Liver (tissue), 9 donors: ENCODE results near the gene GSK3B. TPM values are rescaled to one million over a fixed set of nuclear protein-coding genes. Genes with fewer than 3 reads are reported as not detected.

Experiments
- DNase-seq: peaks from one replicate; pipeline ENCODE4 v3.0.0-alpha.2; 2017; ENCODE audit warnings: low spot score
- H3K27ac ChIP-seq, 2 donors: one replicate each; pipeline ENCODE4 v1.7.0; 2013; ENCODE audit warnings: inconsistent platforms in 2 of 2, low read length in 2 of 2, control low read depth in 1 of 2, low read depth in 1 of 2, mild to moderate bottlenecking in 1 of 2
- H3K27me3 ChIP-seq, 4 donors: one replicate each; pipeline versions ENCODE4 v1.6.1 to v1.7.0; 2013; ENCODE audit warnings: low read length in 3 of 4, inconsistent platforms in 1 of 4, mild to moderate bottlenecking in 1 of 4, moderate library complexity in 1 of 4; ENCODE audit not compliant: control insufficient read depth in 4 of 4, insufficient read depth in 4 of 4
- H3K36me3 ChIP-seq, 4 donors: one replicate each; pipeline versions ENCODE4 v1.6.1 to v1.7.0; 2013; ENCODE audit warnings: low read length in 3 of 4, mild to moderate bottlenecking in 3 of 4, low read depth in 1 of 4, moderate library complexity in 1 of 4; ENCODE audit not compliant: control insufficient read depth in 4 of 4, insufficient read depth in 3 of 4
- H3K4me1 ChIP-seq, 4 donors: one replicate each; pipeline versions ENCODE4 v1.6.1 to v1.7.0; 2013; ENCODE audit warnings: low read length in 3 of 4, mild to moderate bottlenecking in 3 of 4, moderate library complexity in 1 of 4; ENCODE audit not compliant: control insufficient read depth in 4 of 4, insufficient read depth in 4 of 4
- H3K4me3 ChIP-seq, 3 donors: one replicate each; pipeline versions ENCODE4 v1.6.1 to v1.7.0; 2013; ENCODE audit warnings: low read length in 3 of 3, control low read depth in 1 of 3, low read depth in 1 of 3, mild to moderate bottlenecking in 1 of 3
- H3K9ac ChIP-seq, 2 donors: one replicate each; pipeline ENCODE4 v1.7.0; 2013; ENCODE audit warnings: low read length in 2 of 2, mild to moderate bottlenecking in 2 of 2, moderate library complexity in 2 of 2, control low read depth in 1 of 2, low read depth in 1 of 2
- H3K9me3 ChIP-seq, 4 donors: one replicate each; pipeline versions ENCODE4 v1.6.1 to v1.7.0; 2013; ENCODE audit warnings: low read length in 3 of 4; ENCODE audit not compliant: control insufficient read depth in 4 of 4
- FOXA1 ChIP-seq: IDR thresholded peaks from 2 replicates; pipeline ENCODE4 v1.6.1; 2016; ENCODE audit warnings: antibody characterized with exemption
- HNF4A ChIP-seq, 2 donors: conservative IDR thresholded peaks; 2 replicates each; pipeline ENCODE4 v1.6.1; 2016; ENCODE audit warnings: antibody characterized with exemption in 2 of 2, mild to moderate bottlenecking in 2 of 2
- HNF4G ChIP-seq: IDR thresholded peaks from 2 replicates; pipeline ENCODE4 v1.6.1; 2016; ENCODE audit warnings: antibody characterized with exemption
- MAX ChIP-seq: IDR thresholded peaks from 2 replicates; pipeline ENCODE4 v1.6.1; 2016; ENCODE audit warnings: antibody characterized with exemption
- NR2F2 ChIP-seq: IDR thresholded peaks from 2 replicates; pipeline ENCODE4 v1.6.1; 2016; ENCODE audit warnings: antibody characterized with exemption
- RAD21 ChIP-seq, 2 donors: IDR thresholded peaks; 2 replicates each; pipeline ENCODE4 v1.6.1; 2016; ENCODE audit warnings: antibody characterized with exemption in 2 of 2, mild to moderate bottlenecking in 2 of 2
- REST ChIP-seq: IDR thresholded peaks from 2 replicates; pipeline ENCODE4 v1.6.1; 2016; ENCODE audit warnings: antibody characterized with exemption, mild to moderate bottlenecking
- SP1 ChIP-seq: IDR thresholded peaks from 2 replicates; pipeline ENCODE4 v1.6.1; 2018; ENCODE audit warnings: antibody characterized with exemption, mild to moderate bottlenecking
- TAF1 ChIP-seq: conservative IDR thresholded peaks from 2 replicates; pipeline ENCODE4 v1.6.1; 2016; ENCODE audit warnings: antibody characterized with exemption, mild to moderate bottlenecking
- WGBS: extraction: QIAGEN DNeasy Blood & Tissue Kit; methylation state at CpG from one replicate; pipeline ENCODE4 v1.1.7; 2013; 5-methylcytosine and 5-hydroxymethylcytosine counted together
- polyA plus RNA-seq, 2 donors: library from polyadenylated mRNA; stranded (reverse) in 1 of 2; unstranded in 1 of 2; fragments of 200-250 nt in 1 of 2; fragments of >200 nt in 1 of 2; fragmentation: Nextera tagmentation in 1 of 2; extraction: Ambion mirVana in 1 of 2; gene quantifications; one replicate each; pipeline versions ENCODE4 v1.2.1 to v1.2.3, GENCODE V29; 2013 to 2015
- total RNA-seq, 2 donors: library from RNA; depleted of rRNA; stranded (reverse); fragments of >200 nt; gene quantifications; one replicate each; pipeline ENCODE4 v1.2.3, GENCODE V29; 2014
- donor health status: healthy.
- donor health status: healthy.
- donor health status: healthy.
- donor health status: healthy.
- donor health status: healthy.

GSK3B gene
- total and polyA plus RNA-seq, 4 donors: 10.5 to 20.8 (median 18.5) TPM

GRCh38 chr3:119924111-119925094, 169.8 kb downstream of the GSK3B start (continued):
- TF ChIP-seq REST: no peak

GRCh38 chr3:119918992-119919933, 175.0 kb downstream of the GSK3B start:
- WGBS: 69% methylated on average over 6 of the region's 6 CpGs
- Histone ChIP-seq H3K4me3 (no peak overlapping the region), H3K36me3 (peaks cover 0 to 5% (median 0%) of the 10 kb centered on the region in 4 donors), H3K9me3 (no peaks in the 10 kb centered on the region), H3K27me3 (no peaks in the 10 kb centered on the region), H3K27ac (no peak overlapping the region), H3K4me1 (peaks cover 0 to 2% (median 0%) of the 10 kb centered on the region in 4 donors), H3K9ac (no peak overlapping the region)
- TF ChIP-seq RAD21 (IDR thresholded peaks at IDR 0.05) (peak in 1 of 2 donors; percentile 26), SP1 (no peak), HNF4A (conservative IDR thresholded peaks at IDR 0.05) (no peak)
- no peak for DNase-seq

- WGBS: 92% methylated on average over 3 of the region's 3 CpGs
- H3K9ac ChIP-seq: no peak overlapping the region
- H3K4me3 ChIP-seq: no peak overlapping the region
- no peaks in the 10 kb centered on the region for H3K9me3 ChIP-seq
- DNase-seq: no peak
- H3K36me3 ChIP-seq: peaks cover 2 to 15% (median 7%) of the 10 kb centered on the region in 4 donors
- H3K27me3 ChIP-seq: no peaks in the 10 kb centered on the region
- H3K27ac ChIP-seq: no peak overlapping the region
- TF ChIP-seq NR2F2 (no peak), HNF4G (no peak)
- peaks cover 0 to 3% (median 1%) of the 10 kb centered on the region in 4 donors for H3K4me1 ChIP-seq
Observed at GRCh38 chr3:119913021-119913420, 181.2 kb downstream of the GSK3B start.

- DNase-seq: no peak
- WGBS: 69% methylated on average over 2 of the region's 2 CpGs
- TF ChIP-seq TAF1 (no peak), FOXA1 (no peak), MAX (no peak)
Observed at GRCh38 chr3:119912220-119912619, 182.0 kb downstream of the GSK3B start.

More at GRCh38 chr3:119912220-119912619, 182.0 kb downstream of the GSK3B start:
- Histone ChIP-seq H3K36me3 (peaks cover 2 to 15% (median 7%) of the 10 kb centered on the region in 4 donors), H3K4me1 (peaks cover 0 to 3% (median 1%) of the 10 kb centered on the region in 4 donors), H3K9ac (no peak overlapping the region), H3K27me3 (no peaks in the 10 kb centered on the region), H3K4me3 (no peak overlapping the region), H3K9me3 (no peaks in the 10 kb centered on the region), H3K27ac (no peak overlapping the region)
